Prostate gland (tissue), 2 donors: ENCODE results near the gene DGAT2L6. TPM values are rescaled to one million over a fixed set of nuclear protein-coding genes. Genes with fewer than 3 reads are reported as not detected.
"Not testable (repeated sequence)": the region's sequence is repeated elsewhere in the genome, so short reads cannot be mapped to it uniquely, and the experiment has no call there.

Source experiments
- DNase-seq: peaks from one replicate; pipeline ENCODE4 v3.0.0-alpha.2; 2019; ENCODE audit warnings: low spot score
- H3K27ac ChIP-seq, 2 donors: fragments of 200-600 bp; sonication (generic); 2 replicates each; pipeline ENCODE4 v1.5.1; 2017 to 2019
- H3K27me3 ChIP-seq: fragments of 200-600 bp; sonication (generic); replicated peaks from 2 replicates; pipeline ENCODE4 v1.5.1; 2019; ENCODE audit not compliant: insufficient read depth
- H3K36me3 ChIP-seq, 2 donors: fragments of 200-600 bp; sonication (generic); 1 replicate in 1 of 2; 2 replicates in 1 of 2; pipeline versions ENCODE4 v1.5.1 to v1.8.1; 2017 to 2019
- H3K4me1 ChIP-seq: fragments of 200-600 bp; sonication (generic); replicated peaks from 2 replicates; pipeline ENCODE4 v1.5.1; 2019
- H3K4me3 ChIP-seq, 2 donors: fragments of 200-600 bp; sonication (generic); 2 replicates each; pipeline ENCODE4 v1.5.1; 2017 to 2019
- H3K9me3 ChIP-seq: fragments of 200-600 bp; sonication (generic); 2 replicates; pipeline ENCODE4 v1.5.1; 2017
- CTCF ChIP-seq, 4 experiments: fragments of 200-600 bp in 2 of 4; fragments of 450-650 bp in 2 of 4; sonication (generic) in 2 of 4; IDR thresholded peaks; 1 replicate in 3 of 4; 2 replicates in 1 of 4; pipeline ENCODE4 v1.5.1; 2016 to 2019; ENCODE audit warnings: antibody characterized with exemption in 4 of 4, mild to moderate bottlenecking in 2 of 4, moderate library complexity in 2 of 4
- POLR2A ChIP-seq: fragments of 450-650 bp; IDR thresholded peaks from one replicate; pipeline ENCODE4 v1.6.1; 2016; ENCODE audit warnings: antibody characterized with exemption, mild to moderate bottlenecking
- POLR2AphosphoS5 ChIP-seq: sonication (generic); formaldehyde crosslinking; IDR thresholded peaks from one replicate; pipeline ENCODE4 v1.6.1; 2017; ENCODE audit warnings: antibody characterized with exemption
- WGBS: methylation state at CpG from one replicate; pipeline ENCODE4 v1.1.5; 2018; 5-methylcytosine and 5-hydroxymethylcytosine counted together
- intact Hi-C: fragments of 100-400 bp; cut with DNase I; formaldehyde crosslinking; loops from one replicate; pipeline ENCODE4 v1.14.2; 2022
- total RNA-seq, 2 donors: library from RNA; depleted of rRNA; stranded (reverse); fragments of >200 nt; gene quantifications; one replicate each; pipeline ENCODE4 v1.1.0, GENCODE V29; 2016

Gene DGAT2L6
- total RNA-seq, 2 donors from 2014 or later = not detected

DNA sequence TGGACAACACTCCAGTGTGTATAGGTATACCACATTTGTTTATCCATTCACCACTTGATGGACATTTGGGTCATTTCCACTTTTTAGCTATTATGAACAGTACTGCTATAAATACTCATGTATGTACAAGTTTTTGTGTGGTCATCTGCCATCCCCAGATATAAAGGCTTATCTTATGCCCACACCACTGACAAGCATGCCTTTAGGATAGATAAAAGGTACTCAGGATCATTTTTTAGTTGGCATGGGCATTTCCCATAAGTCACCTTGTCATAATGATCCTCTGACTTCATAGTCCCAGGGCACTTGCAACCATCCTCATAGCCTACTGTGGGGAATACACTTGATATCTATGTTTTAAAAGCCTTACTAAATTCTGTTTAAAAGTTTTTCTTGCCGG is 63.5 kb downstream of the DGAT2L6 start:
- DNase-seq = no peak
- Histone ChIP-seq H3K27ac (no peak overlapping the region), H3K9me3 (no peaks in the 10 kb centered on the region), H3K4me3 (no peak overlapping the region), H3K4me1 (no peaks in the 10 kb centered on the region), H3K27me3 (no peaks in the 10 kb centered on the region), H3K36me3 (no peaks in the 10 kb centered on the region)
- TF ChIP-seq POLR2A (no peak), POLR2AphosphoS5 (no peak), CTCF (IDR thresholded peaks at IDR 0.05) (no peak)
- intact Hi-C loops = no loop called here
- WGBS = 100% methylated on average over 1 of the region's 1 CpG

- intact Hi-C loops = no loop called here
- Histone ChIP-seq H3K27me3 (no peaks in the 10 kb centered on the region), H3K4me1 (no peaks in the 10 kb centered on the region), H3K9me3 (no peaks in the 10 kb centered on the region), H3K27ac (no peak overlapping the region), H3K4me3 (no peak overlapping the region), H3K36me3 (no peaks in the 10 kb centered on the region)
- 100% methylated on average over 2 of the region's 2 CpGs for WGBS
- TF ChIP-seq CTCF (IDR thresholded peaks at IDR 0.05) = no peak
- TF ChIP-seq POLR2A = no peak
- TF ChIP-seq POLR2AphosphoS5 = no peak
- DNase-seq = no peak
These were observed 64.2 kb downstream of the DGAT2L6 start for GRCh38 chrX:70241501-70241900.

GRCh38 chrX:70243601-70244000 is 66.3 kb downstream of the DGAT2L6 start:
- H3K27me3 ChIP-seq, intact Hi-C loops, H3K9me3 ChIP-seq, H3K27ac ChIP-seq, H3K4me3 ChIP-seq, DNase-seq, H3K36me3 ChIP-seq, H3K4me1 ChIP-seq: not testable (repeated sequence)
- WGBS = 88% methylated on average over 4 of the region's 5 CpGs

- no peaks in the 10 kb centered on the region for H3K36me3 ChIP-seq
- no peak overlapping the region for H3K27ac ChIP-seq
- H3K27me3 ChIP-seq = no peaks in the 10 kb centered on the region
- no peaks in the 10 kb centered on the region for H3K9me3 ChIP-seq
- no peak for TF ChIP-seq POLR2AphosphoS5
- no peak for TF ChIP-seq CTCF (IDR thresholded peaks at IDR 0.05)
- TF ChIP-seq POLR2A = no peak
- no peaks in the 10 kb centered on the region for H3K4me1 ChIP-seq
- DNase-seq = no peak
- intact Hi-C loops = no loop called here
- H3K4me3 ChIP-seq = no peak overlapping the region
- WGBS = 76% methylated on average over 6 of the region's 6 CpGs
These were observed 67.6 kb downstream of the DGAT2L6 start for GRCh38 chrX:70244881-70245280.

DNA sequence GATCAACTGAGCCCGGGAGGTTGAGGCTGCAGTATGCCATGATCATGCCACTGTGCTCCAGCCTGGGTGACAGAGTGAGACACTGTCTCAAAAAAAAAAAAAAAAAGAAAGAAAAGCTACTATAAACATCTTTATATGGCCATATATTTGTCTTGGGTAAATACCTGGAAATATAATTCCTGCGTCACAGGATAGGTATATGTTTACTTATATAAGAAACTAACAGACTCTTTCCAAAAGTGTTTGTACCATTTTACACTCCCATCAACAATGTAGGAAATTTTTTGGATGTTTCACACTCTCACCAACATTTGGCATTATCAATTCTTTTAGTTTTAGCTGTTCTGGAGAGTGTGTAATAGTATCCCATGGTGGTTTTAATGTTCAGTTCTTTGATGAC is 70.0 kb downstream of the DGAT2L6 start:
- DNase-seq = no peak
- H3K27ac ChIP-seq = no peak overlapping the region
- no peaks in the 10 kb centered on the region for H3K36me3 ChIP-seq
- no peaks in the 10 kb centered on the region for H3K9me3 ChIP-seq
- no peak overlapping the region for H3K4me3 ChIP-seq
- peak; percentile 28 for TF ChIP-seq POLR2AphosphoS5
- no peak for TF ChIP-seq CTCF (IDR thresholded peaks at IDR 0.05)
- no peak for TF ChIP-seq POLR2A
- 85% methylated on average over 2 of the region's 2 CpGs for WGBS
- H3K27me3 ChIP-seq = no peaks in the 10 kb centered on the region
- intact Hi-C loops = no loop called here
- H3K4me1 ChIP-seq = no peaks in the 10 kb centered on the region

DNA sequence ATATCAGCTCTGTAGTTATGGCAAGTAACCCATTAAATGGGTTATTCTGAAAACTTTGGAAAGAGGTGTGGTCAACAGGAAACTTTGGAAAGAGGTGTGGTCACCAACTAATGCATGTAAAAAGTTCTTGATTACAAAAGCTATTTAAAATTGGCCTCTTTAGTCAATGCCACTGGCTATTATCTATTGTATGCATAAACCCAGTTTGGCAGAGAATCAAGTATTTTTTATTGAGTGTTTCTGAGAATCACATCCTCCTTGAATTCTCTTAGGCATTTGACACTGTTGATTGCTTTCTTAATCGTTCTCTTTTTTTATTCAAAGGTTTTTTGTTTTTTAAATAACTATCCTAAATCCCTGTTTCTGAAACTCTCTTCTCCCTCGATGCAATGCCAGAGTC is 75.2 kb downstream of the DGAT2L6 start:
- H3K4me3 ChIP-seq = no peak overlapping the region
- WGBS = 57% methylated on average over 2 of the region's 2 CpGs
- intact Hi-C loops = no loop called here
- no peaks in the 10 kb centered on the region for H3K4me1 ChIP-seq
- DNase-seq = no peak
- H3K27ac ChIP-seq = no peak overlapping the region
- TF ChIP-seq POLR2A (no peak), POLR2AphosphoS5 (no peak), CTCF (IDR thresholded peaks at IDR 0.05) (no peak)
- H3K36me3 ChIP-seq = no peaks in the 10 kb centered on the region
- no peaks in the 10 kb centered on the region for H3K27me3 ChIP-seq
- H3K9me3 ChIP-seq = no peaks in the 10 kb centered on the region
